NCI-H345 (cell line): Measurements from ENCODE around the gene PCDHA12.
"Not testable (repeated sequence)": the region's sequence is repeated elsewhere in the genome, so short reads cannot be mapped to it uniquely, and the experiment has no call there.

Experiments
- DNase-seq: peaks from one replicate; lab custom pipeline; 2025; lab: John Stamatoyannopoulos, UW

The PCDHA12 gene

DNA sequence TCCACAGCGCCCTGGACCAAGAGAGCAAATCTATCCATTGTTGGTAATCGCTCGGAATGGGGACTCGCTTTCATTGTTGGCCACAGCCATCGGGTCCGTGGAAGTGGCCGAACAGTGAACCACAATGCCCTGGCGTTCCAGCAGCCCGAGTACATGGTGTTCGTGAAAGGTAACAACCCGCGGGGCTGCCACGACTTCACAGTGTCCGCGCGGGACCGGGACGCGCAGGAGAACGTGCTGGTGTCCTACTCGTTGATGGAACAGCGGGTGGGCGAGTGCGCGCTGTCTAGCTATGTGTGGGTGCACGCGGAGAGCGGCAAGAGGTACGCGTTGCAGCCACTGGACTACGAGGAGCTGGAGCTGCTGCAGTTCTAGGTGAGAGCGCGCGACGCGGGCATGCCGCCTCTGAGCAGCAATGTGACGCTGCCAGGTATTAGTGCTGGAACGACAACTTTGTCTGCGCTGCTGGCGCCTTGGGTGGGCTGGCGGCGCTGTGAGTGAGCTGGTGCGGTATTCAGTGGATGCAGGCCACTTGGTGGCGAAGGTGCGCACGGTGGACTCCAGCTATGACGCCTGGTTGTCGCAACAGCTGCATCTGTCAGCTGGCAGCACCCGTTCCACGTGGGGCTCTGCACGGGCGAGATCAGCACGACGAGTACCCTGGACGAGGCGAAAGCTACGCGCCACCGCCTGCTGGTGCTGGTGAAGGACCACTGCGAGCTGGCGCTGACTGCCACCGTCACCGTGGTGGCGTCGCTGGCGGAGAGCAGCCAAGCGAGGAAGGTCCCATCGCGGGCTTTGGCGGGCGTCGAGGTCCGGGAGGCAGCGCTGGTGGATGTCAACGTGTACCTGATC, 12.4 kb upstream of the PCDHA12 start:
- no peak for DNase-seq

DNA sequence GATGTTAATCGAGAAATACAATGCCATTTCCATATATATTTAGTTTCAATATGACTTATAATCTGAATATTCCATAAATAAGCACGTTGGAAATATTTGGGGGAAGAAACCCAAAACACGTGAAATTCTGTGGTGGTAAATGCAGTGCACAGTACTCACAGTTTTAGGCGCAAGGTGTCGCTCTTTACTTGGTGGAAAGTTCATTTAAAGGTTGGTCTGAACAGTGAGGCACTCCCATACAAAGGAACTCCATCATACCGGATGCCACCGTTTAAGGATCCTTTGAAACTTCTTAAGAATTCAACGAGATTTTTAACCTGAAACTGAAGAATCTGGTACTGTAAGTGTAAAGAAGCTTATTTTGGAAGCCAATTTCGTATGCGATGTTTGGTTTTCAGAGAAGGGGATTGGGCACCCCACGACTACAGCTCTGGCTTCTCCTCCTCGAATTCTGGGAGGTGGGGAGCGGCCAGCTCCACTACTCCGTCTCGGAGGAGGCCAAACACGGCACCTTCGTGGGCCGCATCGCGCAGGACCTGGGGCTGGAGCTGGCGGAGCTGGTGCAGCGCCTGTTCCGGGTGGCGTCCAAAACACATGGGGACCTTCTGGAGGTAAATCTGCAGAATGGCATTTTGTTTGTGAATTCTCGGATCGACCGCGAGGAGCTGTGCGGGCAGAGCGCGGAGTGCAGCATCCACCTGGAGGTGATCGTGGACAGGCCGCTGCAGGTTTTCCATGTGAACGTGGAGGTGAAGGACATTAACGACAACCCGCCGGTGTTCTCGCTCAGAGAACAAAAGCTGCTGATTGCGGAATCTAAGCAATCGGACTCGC, 6.2 kb upstream of the PCDHA12 start, which contains the start of gene PCDHA11:
PCDHA11 (plus strand) TSS at position 237 of the 834 bp plus-strand sequence; CDS start at position 384, 147 bp downstream.
- DNase-seq: no peak

DNA sequence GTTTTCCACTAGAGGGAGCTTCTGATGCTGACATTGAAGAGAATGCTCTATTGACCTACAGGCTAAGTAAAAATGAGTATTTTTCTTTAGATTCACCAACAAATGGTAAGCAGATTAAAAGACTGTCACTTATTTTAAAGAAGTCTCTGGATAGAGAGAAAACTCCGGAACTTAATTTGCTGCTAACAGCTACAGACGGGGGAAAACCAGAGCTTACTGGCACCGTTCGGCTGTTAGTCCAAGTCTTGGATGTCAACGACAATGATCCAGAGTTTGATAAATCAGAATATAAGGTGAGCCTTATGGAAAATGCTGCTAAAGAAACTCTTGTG, 5.6 kb upstream of the PCDHA12 start:
- no peak for DNase-seq

DNA sequence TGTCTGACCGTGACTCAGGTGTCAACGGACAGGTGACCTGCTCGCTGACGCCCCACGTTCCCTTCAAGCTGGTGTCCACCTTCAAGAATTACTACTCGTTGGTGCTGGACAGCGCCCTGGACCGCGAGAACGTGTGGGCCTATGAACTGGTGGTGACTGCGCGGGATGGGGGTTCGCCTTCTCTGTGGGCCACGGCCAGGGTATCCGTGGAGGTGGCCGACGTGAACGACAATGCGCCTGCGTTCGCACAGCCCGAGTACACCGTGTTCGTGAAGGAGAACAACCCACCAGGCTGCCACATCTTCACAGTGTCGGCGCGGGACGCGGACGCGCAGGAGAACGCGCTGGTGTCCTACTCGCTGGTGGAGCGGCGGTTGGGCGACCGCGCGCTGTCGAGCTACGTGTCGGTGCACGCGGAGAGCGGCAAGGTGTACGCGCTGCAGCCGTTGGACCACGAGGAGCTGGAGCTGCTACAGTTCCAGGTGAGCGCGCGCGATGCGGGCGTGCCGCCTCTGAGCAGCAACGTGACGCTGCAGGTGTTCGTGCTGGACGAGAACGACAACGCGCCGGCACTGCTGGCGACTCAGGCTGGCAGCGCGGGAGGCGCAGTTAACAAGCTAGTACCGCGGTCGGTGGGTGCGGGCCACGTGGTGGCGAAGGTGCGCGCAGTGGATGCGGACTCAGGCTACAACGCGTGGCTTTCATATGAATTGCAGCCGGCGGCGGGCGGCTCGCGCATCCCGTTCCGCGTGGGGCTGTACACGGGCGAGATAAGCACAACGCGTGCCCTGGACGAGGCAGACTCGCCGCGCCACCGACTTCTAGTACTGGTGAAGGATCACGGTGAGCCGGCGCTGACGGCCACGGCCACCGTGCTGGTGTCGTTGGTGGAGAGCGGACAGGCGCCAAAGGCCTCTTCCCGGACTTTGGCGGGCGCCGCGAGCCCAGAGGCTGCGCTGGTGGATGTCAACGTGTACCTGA, 4.6 kb upstream of the PCDHA12 start:
- no peak for DNase-seq

DNA sequence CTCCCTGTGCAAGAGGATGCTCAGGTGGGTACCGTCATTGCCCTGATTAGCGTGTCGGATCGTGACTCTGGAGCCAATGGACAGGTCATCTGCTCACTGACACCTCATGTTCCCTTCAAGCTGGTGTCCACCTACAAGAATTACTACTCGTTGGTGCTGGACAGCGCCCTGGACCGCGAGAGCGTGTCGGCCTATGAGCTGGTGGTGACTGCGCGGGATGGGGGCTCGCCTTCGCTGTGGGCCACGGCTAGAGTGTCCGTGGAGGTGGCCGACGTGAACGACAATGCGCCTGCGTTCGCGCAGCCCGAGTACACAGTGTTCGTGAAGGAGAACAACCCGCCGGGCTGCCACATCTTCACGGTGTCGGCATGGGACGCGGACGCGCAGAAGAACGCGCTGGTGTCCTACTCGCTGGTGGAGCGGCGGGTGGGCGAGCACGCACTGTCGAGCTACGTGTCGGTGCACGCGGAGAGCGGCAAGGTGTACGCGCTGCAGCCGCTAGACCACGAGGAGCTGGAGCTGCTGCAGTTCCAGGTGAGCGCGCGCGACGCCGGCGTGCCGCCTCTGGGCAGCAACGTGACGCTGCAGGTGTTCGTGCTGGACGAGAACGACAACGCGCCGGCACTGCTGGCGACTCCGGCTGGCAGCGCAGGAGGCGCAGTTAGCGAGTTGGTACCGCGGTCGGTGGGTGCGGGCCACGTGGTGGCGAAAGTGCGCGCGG, 1.6 kb downstream of the PCDHA12 start:
- not testable (repeated sequence) for DNase-seq

DNA sequence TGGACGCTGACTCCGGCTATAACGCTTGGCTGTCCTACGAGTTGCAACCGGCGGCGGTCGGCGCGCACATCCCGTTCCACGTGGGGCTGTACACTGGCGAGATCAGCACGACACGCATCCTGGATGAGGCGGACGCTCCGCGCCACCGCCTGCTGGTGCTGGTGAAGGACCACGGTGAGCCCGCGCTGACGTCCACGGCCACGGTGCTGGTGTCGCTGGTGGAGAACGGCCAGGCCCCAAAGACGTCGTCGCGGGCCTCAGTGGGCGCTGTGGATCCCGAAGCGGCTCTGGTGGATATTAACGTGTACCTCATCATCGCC, 2.1 kb downstream of the PCDHA12 start:
- DNase-seq: no peak

DNA sequence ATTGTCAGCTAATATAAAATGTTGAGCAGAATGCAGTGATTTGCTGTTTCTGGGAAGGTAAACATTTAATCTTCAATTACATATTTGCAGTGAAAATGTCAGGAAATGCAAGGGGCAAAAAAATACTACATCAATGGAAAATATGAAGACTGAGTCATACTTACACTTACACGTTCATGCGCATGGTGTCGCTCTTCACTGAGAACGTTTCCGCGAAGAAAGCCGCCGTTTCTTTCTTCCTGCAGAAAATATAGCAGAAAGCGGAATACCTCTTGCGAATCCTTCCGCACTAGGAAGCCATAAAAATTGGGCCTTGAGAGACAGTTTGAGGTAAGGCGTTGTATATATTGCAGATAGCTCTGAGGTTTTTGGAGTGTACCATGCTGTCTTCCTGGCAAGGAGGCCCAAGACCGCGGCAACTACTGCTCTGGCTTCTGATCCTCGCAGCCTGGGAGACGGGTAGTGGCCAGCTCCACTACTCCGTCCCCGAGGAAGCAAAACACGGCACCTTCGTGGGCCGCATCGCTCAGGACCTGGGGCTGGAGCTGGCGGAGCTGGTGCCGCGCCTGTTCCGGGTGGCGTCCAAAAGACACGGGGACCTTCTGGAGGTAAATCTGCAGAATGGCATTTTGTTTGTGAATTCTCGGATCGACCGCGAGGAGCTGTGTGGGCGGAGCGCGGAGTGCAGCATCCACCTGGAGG, 6.9 kb downstream of the PCDHA12 start, which contains the start of gene PCDHA13:
PCDHA13 (plus strand) TSS at position 236 of the 702 bp plus-strand sequence; CDS start at position 381, 145 bp downstream.
- DNase-seq: no peak

DNA sequence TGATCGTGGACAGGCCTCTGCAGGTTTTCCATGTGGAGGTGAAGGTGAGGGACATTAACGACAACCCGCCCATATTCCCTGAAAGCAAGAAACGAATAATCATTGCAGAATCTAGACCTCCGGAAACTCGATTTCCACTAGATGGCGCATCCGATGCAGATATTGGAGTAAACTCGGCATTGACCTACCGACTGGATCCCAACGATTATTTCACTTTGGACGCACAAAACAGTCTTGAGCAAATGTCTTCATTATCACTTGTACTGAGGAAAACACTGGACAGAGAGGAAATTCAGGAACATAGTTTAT, 7.4 kb downstream of the PCDHA12 start:
- DNase-seq: no peak

DNA sequence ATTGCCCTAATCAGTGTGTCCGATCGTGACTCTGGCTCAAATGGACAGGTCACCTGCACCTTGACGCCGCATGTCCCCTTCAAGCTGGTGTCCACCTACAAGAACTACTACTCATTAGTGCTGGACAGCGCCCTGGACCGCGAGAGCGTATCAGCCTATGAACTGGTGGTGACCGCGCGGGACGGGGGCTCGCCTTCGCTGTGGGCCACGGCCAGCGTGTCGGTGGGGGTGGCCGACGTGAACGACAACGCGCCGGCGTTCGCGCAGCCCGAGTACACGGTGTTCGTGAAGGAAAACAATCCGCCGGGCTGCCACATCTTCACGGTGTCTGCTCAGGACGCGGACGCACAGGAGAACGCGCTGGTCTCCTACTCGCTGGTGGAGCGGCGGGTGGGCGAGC, 8.3 kb downstream of the PCDHA12 start:
- no peak for DNase-seq

DNA sequence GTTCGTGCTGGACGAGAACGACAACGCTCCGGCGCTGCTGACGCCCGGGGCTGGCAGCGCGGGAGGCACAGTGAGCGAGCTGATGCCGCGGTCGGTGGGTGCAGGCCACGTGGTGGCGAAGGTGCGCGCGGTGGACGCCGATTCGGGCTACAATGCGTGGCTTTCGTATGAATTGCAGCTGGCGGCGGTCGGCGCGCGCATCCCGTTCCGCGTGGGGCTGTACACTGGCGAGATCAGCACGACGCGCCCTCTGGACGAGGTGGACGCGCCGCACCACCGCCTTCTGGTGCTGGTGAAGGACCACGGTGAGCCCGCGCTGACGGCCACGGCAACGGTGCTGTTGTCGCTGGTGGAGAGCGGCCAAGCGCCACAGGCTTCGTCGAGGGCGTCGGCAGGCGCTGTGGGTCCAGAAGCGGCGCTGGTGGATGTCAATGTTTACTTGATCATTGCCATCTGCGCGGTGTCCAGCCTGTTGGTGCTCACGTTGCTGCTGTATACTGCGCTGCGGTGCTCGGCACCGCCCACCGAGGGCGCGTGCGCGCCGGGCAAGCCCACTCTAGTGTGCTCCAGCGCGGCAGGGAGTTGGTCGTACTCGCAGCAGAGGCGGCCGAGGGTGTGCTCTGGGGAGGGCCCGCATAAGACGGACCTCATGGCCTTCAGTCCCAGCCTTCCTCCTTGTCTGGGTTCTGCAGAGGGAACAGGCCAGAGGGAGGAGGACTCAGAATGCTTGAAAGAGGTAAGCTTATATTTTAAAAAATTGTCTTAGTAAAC, 9.0 kb downstream of the PCDHA12 start:
- DNase-seq: no peak

DNA sequence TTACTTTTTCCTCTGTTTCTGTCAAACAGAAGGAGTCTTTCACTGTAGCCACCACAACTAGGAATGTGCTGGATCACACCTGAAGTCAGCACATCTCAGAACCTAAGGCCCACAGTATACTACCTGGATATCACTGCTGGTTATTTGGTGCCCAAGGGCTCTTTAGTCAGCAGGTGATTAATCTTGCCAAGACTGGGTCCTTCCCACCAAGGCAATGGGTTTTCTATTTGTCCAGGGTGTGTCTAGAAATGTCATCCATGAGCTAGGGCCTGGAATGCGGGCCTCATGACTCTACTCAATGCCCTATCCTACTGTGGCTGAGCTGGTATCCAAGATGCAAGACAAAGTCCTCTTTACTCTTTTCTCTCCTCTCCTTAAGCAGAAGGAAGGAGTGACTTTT, 41.2 kb downstream of the PCDHA12 start:
- DNase-seq: no peak

DNA sequence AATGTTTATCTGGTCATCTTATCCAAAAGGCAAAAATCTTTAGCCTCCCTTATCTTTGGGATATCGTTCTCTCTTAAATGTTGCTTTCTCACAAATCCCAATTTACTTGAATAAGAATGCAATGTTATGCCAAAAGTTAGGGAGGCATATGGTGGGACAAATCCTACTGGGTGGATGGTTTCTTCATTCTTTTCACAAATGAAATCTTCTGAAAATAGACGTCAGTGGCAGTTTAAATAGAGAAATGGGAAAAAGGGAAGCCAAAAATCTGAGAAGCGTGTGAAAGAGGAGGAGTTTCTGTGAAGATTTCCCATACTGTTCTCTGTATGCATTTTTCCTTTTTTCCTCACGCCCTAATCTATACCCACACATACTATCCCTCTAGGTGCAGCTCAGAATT, 48.5 kb downstream of the PCDHA12 start:
- DNase-seq: peak; percentile 0

DNA sequence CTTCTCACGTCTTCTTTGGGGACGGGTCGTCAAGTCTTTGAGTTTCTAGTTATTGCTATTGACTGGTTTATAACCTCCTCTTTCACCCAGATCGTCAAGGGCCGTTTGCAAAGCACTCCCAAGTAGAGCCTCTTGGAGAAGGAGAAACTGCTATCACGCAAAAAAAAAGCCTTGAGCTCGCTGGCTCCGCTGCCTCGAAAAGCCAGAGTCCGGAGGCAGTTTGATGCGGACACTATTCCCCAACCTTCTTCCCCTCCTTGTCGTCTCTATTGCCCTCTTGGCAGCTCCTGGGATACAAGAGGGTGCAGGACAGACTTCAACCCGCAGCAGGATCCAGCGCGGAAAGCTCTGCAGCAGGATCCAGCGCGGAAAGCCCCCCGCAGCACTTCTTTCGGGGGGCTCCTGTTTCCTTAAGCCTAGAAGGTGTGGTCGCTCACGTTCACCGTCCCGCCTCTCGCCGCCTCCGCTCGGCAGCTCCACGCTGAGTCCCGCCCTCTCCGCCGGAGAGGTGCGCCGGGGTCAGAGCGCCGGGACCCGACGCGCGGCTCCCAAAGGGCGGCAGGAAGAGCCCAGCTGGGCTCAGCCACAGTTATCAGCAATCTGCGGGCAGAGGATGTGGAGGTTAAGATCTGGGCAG, 50.8 kb downstream of the PCDHA12 start, which contains the start of gene PCDHAC1:
PCDHAC1 (plus strand) TSS at position 494 of the 637 bp plus-strand sequence. CDS start 594 bp downstream, outside the sequence.
- DNase-seq: peak; percentile 16

DNA sequence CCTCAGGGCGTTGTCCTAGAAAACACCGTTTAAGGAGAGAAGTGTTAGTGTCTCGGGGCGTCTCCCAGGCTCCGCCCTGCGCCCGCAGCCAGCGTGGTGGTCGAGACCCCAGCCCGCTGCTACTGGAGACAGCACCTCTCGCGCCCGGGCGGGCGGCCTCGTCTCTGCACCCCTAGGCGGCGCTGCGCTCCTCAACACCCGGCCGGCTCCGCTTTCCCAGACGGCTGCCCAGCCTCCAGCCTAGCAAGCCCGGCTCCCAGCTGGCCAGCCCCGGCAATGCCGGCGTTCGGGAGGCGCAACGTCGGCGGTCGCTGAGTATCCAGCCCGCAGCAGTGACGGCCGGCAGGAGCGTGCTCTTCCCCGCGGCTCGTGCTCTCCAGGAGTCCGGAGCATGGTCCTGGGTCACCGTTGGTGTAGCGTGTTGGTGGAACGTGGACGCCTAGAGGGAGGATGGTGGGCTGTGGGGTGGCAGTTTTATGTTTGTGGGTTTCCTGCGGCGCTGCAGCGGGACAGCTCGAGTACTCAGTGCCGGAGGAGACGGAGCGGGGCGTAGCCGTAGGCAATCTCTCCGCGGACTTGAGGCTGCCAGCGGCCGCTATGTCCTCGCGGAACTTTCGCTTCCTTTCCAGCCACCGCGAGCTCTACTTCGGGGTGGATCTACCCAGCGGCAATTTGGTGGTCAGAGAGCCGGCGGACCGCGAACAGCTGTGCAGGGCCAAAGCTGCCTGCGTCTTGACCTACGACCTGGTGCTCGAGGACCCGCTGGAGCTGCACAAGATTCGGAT, 51.5 kb downstream of the PCDHA12 start:
- peak; percentile 91 for DNase-seq

DNA sequence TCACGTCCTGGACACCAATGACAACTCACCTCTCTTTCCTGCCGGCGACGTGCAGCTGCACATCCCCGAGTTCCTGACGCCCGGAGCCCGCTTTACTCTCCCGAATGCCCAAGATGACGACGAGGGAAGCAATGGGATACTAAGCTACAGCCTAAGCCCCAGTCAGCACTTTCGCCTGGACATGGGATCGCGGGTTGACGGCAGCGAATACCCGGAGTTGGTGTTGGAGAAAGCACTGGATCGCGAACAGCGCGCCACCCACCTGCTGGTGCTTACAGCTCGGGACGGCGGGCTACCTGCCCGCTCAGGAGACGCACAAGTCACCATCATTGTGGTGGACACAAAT, 52.1 kb downstream of the PCDHA12 start:
- no peak for DNase-seq
